ENCODE data around the gene CHKB.
"Not testable (repeated sequence)": the region's sequence is repeated elsewhere in the genome, so short reads cannot be mapped to it uniquely, and the experiment has no call there.

CHKB gene

DNA sequence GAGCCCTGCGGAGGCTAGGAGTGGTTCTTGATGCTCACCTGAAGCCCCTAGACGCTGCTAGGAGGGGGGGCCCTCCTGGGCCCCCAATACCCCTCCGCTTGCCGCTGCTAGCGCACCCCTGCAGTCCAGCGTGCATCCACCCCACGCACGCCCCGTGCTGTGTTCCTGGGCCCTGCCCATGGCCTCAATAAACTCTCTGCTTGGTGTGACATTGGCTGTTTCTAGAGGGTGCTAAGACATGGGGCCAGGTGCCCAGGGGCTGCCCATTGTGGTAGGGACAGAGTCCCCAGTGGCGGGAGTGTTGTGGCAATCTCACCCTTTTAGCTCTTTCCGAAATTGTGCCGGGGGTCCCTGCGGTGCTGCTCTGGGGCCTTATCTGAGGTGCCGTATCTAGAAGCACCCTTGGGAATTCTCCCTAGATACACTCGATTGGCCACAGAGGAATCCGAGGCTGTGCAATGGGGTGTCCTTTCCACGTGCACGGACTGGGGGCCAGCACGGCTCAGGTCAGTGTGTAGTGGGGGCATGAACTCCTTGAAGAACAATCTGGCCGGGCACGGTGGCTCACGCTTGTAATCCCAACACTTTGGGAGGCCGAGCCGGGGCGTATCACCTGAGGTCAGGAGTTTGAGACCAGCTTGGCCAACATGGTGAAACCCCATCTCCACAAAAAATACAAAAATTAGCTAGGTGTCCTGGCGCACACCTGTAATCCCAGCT lies 28.9 kb upstream of the CHKB start:
- DNase-seq, result no peak

DNA sequence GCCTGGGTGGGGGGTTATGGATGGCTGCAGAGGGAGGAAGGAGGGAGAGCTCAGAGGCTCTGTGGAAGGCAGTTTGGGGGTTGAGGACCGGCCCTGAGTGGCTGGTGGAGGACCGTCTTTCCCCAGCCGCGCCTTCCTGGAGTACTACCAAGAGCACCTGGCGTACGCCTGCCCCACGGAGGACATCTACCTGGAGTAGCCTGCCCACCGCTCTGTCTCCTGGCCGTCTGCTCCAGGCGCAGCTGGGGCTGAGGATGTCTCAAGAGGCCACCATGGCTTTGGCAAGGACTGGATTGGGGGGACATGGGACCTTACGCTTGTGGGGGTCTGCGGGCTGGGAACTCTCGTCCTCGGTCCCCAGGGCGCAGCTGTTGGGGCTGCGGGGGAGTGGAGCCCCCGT lies 27.9 kb upstream of the CHKB start:
- DNase-seq, result no peak

DNA sequence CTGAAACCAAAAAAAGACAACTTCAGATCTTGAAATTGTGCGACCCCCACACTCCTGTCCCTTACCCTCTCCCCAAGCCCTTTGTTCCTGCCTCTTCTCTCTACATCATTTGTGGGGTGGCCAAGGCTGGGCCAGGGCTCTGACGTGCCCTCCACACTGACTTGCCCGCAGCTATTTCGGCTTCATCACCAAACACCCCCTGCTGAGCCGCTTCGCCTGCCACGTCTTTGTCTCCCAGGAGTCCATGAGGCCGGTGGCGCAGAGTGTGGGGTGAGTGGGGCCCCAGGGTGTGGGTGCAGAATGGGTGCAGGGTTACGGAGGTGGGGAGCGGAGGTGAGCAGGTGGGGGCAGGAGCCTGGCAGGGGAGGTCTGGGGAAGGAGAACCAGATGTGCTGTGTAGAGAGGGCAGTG lies 27.4 kb upstream of the CHKB start:
- DNase-seq, result no peak

DNA sequence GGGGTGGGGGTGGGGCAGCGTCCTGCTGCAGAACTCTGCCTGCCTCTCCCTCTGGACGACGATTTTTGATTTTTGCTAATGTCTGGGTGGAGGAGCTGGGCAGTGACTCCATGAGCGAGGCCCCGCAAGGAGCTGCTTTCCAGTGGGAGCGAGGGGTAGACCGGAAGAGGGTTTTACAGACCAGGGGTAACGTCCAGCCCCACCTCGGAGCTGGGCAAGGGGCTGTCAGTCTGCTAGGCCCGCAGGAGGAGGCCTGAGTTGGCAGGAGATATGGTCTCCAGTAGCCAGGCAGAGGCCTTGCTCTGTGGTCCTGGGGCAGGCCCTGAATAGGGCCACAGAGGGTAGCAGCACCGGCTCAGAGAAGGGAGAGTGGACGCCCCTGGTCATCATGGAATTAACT lies 26.9 kb upstream of the CHKB start:
- DNase-seq, result no peak

DNA sequence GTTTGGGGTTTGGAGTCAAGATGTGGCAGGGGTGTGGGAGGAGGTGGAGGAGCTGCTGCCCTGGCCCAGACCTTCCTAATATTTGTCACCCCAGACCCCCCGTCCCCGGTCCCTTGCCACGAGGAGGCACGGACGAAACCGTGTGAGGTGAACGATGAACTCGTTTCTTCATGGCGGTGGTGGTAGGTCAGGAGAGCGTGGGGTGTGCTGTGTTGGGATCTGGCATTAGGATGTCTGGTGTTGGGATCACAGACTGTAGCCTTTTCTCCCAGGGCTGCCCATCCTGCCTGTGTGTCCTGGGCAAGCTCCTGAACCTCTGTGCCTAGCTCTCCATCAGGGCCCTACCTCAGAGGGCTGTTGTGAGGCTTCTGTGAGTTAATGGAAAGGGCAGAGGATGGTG lies 26.3 kb upstream of the CHKB start:
- DNase-seq, result no peak

DNA sequence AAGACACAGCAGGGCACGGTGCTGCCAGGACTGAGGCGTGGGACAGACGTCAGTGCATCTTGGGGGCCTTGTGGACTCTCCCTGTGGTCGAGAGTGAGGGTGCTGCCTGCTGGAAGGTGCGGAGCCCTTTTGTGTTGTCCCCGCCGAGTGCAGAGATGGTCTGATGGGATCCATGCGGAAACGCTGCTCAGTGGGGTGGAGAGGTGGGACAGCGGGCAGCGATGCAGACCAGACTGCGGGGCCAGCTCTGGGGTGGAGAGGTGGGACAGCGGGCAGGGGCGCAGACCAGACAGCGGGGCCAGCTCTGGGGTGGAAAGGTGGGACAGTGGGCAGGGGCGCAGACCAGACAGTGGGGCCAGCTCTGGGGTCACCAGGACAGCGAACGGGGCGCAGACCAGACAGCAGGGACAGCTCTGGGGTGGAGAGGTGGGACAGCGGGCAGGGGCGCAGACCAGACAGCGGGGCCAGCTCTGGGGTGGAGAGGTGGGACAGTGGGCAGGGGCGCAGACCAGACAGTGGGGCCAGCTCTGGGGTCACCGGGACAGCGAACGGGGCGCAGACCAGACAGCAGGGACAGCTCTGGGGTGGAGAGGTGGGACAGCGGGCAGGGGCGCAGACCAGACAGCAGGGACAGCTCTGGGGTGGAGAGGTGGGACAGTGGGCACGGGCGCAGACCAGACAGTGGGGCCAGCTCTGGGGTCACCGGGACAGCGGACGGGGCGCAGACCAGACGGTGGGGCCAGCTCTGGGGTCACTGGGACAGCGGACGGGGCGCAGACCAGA lies 25.6 kb upstream of the CHKB start:
- not testable (repeated sequence) for DNase-seq

DNA sequence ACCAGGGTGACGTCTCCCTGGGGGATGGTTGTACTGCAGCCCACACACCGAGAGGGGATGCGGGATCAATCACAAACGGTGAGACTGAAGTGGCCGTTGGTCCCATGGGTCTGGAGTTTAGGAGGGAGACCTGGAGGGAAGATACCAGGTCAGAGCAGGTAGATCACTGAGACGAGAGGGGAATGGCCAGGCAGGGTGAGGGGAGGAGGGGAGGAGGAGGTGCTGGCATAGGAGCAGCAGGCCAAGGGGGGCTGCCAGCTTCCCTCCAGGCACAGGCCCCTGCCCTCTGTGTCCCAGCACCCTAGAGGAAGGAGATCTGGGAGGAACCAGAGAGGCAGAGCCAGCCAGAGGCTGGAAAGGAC lies 25.0 kb upstream of the CHKB start:
- no peak for DNase-seq

DNA sequence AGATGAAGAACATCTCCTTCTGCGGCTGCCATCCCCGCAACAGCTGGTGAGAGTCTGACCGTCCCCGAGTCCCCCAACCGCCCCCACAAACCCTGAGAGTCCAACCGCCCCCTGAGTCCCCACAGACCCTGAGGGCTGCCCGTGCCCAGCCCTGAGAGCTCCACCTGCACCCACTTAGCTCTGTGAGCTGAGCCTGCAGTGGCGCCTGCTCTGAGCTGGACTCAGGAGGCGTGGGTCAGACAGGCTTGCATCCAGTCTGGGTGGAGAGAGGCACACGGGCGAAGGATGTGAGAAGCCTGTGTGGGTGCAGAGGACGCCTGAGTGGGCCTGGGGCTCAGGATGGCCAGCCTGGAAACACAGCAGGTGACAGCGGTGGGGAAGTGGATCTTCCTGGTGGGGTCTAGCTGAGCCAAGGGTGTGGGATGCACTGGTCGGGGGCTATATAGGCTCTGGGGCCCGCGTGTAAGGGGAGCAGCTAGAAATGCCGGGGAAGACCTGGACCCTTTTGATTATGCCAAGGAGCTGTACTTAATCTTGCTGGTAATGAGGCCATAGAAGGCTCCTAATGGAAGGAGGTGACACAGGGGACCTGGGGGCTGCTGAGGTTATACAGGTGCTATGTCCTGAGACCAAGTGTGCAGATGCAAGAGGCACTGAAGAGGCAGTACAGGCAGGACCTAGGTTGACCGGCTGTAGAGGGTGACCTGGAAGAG lies 24.5 kb upstream of the CHKB start:
- no peak for DNase-seq

DNA sequence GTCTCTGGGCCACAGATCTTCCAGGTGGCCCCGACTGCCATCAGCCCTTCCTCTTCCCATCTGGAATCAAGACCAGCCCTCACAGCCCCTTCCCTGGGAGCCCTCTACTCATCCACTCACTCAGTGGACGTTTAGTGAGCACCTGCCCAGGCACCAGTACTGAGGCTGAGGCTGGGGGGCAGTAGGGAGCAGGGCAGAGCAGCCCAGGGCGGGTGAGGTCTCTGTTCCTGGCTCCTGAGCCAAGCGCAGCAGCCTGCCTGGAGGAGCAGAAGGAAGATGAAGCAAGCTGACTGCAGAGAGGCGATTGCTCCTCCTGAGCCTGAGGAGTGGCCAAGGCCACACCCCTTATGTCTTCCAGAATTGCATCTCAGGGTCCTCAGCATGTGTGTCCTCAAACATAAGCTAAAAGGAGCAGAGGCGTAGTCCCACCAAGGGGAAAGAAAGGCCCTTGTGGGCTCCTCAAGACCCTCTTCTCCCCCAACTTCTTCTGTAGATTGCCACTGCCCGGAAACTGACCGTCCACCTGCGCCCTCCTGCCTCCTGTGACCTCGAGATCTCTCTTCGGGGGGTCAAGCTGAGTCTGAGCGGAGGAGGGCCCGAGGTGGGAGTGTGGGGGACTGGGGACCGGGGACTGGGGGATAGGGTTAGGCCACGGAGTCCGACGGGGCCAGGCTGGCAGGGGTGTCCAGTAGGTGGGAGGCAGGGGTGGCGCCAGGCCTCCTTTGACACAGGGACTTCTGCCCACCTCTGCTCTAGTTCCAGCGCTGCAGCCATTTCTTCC lies 23.7 kb upstream of the CHKB start:
- DNase-seq, result no peak

DNA sequence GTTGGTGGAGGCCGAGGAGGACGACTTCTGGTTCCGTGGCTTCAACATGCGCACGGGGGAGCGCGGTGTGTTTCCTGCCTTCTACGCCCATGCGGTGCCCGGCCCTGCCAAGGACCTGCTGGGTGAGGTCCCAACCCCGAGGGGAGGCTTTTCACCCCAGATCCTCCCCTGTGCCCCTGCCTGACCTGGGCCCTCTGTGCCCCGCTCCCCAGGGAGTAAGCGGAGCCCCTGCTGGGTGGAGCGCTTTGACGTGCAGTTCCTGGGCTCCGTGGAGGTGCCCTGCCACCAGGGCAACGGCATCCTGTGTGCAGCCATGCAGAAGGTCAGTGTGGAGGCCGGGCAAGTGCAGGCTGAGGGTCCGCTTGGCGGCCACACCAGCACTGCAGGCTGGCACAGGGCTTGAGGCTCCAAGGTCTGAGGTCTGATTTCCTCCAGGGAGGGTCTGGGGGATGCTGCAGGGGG lies 23.0 kb upstream of the CHKB start:
- no peak for DNase-seq

DNA sequence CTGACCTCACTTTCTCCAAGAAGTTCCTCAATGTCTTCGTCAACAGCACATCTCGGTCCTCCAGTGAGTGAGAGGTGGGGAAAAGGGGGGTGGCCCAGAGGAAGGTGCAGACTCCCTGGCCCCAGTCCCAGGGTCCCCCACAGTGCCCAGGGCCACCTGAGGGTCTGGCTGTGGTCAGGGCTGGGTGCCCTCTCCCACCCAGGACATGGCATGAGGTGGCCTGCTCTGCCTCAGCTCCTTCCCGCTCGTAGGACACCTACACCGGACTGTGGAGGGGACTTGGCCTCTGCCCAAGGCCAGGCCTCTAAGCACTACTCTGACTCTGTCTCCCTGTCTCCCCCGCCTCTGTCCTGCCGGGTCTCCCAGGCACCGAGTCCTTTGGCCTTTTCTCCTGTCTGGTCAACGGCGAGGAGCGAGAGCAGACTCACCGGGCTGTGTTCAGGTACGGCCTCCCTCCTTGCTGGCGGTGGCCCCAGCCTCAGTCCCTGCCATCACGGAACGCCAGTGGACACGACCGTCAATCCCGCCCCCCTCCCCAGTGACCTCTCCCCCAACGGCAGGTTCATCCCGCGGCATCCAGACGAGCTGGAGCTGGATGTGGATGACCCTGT lies 22.5 kb upstream of the CHKB start:
- no peak for DNase-seq

DNA sequence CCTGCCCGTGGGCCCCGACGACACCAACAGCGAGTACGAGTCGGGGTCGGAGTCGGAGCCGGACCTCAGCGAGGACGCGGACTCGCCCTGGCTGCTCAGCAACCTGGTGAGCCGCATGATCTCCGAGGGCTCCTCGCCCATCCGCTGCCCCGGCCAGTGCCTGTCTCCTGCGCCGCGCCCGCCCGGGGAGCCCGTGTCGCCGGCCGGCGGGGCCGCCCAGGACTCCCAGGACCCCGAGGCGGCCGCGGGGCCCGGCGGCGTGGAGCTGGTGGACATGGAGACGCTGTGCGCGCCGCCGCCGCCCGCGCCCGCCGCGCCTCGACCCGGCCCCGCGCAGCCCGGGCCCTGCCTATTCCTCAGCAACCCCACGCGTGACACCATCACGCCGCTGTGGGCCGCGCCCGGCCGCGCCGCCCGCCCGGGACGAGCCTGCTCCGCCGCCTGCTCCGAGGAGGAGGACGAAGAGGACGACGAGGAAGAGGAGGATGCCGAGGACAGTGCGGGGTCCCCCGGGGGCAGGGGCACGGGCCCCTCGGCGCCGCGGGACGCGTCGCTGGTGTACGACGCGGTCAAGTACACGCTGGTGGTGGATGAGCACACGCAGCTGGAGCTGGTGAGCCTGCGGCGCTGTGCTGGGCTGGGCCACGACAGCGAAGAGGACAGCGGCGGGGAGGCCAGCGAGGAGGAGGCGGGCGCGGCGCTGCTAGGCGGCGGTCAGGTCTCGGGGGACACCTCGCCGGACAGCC lies 21.8 kb upstream of the CHKB start:
- DNase-seq, result no peak

DNA sequence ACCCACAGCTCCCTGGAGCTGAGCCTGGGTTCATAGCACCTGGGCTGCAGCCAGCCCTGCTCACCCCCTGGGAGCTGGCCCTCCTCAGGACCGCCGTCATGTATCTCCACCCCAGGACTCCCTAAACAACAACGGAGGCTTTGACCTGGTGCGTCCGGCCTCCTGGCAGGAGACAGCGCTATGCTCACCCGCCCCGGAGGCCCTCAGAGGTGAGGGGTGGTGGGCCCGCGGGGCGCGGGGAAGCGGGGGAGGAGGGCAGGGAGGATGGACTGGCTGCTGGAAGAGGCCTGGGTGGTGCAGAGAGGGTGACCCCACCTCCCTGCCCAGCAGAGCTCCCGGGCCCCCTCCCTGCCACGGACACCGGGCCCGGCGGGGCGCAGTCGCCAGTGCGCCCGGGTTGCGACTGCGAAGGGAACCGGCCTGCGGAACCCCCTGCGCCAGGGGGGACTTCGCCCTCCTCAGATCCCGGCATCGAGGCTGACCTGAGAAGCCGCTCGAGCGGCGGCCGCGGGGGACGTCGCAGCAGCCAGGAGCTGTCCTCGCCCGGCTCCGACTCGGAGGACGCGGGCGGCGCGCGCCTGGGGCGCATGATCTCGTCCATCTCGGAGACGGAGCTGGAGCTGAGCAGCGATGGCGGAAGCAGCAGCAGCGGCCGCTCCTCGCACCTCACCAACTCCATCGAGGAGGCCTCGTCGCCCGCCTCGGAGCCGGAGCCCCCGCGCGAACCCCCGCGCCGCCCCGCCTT lies 21.0 kb upstream of the CHKB start:
- no peak for DNase-seq

DNA sequence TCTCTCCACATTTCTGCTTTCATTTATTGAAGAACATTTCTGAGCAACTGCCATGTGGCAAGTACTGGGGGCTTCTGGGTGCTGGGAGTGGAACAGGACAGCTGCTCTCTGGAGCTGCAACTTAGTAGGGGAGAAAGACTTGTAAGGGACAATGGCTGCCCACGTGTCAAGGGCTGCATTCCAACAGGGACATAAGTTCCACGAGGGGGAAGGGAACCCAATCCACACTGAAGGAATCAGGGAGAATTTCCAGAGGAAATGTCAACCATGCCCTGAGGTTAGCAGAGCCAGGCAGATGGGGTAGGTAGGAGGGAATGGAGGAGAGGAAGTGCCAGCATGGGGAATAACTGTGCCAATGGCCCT lies 19.7 kb upstream of the CHKB start:
- DNase-seq, result no peak

DNA sequence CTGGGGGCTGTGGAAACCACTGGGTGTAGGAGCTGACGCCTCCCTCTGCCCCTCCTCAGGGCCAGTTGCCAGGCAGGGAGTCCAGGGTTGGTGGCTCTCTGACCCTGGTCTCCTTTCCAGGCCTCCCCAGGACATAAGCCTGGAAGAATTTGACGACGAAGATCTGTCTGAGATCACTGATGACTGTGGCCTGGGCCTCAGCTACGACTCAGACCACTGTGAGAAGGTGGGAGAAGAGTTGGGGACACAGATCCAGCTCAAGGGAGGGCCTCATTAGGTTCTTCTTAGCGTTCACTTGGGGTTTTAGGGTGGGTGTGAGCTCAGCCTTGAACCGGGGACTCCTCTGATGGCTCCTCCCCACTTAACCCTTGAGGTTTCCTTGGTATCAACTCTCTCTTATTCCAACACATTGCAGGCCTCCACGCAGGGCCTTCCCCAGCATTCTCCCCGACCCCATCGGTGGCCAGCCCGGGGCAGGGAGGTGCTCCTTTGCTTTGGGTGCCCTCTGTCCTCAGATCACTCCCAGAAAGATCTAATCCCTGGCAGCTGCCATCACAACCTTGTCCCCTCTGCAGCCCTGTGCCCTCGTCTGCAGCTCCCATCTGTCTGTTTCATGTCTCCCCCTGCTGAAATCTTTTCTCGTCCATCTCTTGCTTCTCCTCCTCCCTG lies 19.2 kb upstream of the CHKB start:
- no peak for DNase-seq

DNA sequence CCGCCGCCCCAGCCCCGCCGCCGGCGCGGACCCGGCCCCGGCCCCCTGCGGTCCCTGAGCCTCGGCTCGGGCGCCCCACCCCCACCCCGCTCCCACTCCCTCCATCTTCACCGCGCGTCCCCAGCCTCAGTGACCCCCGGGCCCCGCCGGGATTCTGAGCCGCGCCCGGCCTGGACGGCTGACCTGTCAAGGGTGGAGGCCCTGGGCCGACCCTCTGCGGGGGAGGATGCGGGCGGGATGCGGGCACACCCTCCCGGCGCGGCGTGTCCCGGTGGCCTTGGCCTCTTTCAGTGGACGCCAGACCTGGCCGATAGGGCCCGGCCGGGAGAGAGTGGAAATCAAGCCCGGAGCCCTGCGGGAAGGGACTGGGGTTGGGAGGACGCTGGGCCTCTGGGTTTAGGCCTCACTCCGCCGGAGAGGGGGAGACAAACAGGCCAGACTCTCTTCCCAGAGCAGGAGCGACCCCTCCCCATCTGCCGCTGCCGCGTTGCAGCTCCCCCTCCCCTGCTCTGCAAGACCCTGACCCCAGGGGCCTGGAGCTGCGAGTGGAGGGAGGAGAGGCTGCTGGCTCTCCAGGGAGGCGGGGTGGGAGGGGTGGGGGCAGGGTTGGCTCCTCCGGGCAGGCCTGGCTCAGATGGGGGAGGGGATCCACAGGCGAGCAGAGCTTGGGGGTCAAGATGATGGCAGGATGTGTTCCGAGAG lies 18.5 kb upstream of the CHKB start:
- no peak for DNase-seq

DNA sequence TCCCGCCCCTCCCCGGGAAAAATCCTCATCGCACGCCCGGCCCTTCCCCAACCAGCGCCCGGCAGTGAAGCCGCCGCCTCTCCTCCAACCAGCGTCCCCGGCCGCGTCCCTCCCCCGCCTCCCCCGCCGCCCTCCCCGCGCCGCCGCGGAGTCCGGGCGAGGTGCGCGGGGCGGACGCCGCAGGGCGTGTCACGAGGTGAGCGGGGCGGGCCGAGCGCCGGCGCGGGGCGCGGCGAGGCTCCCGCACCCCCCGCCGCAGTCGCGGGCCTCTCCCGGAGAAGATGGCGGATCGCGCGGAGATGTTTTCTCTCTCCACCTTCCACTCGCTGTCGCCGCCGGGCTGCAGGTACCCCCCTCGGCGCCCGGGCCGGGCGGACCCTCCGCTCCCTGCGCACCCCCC lies 17.9 kb upstream of the CHKB start, which contains the start of gene MAPK8IP2:
Gene MAPK8IP2, plus strand, starts transcription at position 256 of the 400 bp plus-strand sequence. Its CDS starts 26 bp downstream, at position 282.
- DNase-seq, result no peak

DNA sequence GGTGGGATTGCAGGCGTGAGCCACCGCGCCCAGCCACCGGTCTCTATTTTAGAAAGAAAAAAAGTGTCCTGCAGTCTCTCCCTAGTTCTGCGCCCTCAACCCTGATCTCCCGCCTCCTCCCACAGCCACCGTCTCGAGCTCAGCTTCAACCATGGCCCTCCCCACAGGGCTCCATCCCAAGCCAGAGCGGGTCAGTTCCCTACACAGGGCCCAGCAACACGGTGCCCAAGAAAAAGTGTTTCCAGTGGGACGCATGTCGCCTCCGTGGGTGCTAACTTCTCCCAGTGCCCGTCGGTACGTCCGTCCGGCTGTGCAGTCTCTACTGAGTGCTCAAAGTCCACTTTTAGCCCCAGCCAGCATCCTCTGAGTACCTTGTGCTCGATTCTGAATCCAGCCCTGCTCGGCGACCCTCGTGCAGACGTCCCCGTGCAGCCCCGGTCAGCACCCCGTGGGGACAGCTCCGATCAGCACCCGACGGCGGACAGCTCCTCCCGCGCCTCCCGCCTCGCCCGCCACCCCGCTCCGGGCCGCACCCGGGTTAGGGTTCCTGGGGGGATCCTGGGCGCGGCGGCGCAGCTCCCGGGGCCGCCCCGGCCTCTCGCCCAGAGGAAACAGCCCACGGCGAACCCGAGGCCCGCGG lies 17.3 kb upstream of the CHKB start:
- DNase-seq, result peak; percentile 80

DNA sequence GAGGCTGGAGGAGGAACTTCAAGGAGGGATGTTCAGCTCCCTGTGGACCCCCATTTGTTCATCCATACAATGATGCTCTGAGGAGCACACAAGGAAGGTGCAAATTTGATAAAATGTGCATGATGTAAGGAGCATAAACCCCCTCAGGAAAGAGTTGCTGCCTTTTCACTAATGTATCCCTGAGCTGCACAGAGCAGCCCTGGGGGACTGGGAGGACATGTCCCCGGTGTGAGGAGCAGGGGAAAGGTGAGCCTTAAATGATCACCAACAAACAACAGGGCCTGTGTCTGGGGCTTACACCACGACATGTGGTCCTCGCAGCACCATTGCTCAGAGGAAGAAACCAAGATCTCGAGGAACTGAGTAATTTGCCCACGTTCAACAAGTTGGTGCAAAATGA lies 14.4 kb upstream of the CHKB start:
- no peak for DNase-seq
